MCF 10A (cell line): ENCODE data around the gene NASP. TPM values are rescaled to one million over a fixed set of nuclear protein-coding genes. Genes with fewer than 3 reads are reported as not detected.
A peak's percentile ranks its signal among the peaks of the same experiment; 100 is the strongest.

Experiments
- Bru-seq: library from RNA; stranded (reverse); fragments of 400-500 nt; gene quantifications from one replicate; lab custom pipeline; 2021; lab: Mats Ljungman, UMichigan
- BruChase-seq, 2 experiments: library from RNA; stranded (reverse); fragments of 400-500 nt; gene quantifications; one replicate each; lab custom pipeline; 2021; lab: Mats Ljungman, UMichigan
- BruUV-seq: library from RNA; stranded (reverse); fragments of 400-500 nt; replicated peaks from 2 replicates; lab custom pipeline; 2021; lab: Mats Ljungman, UMichigan
- CTCF ChIA-PET: fragments of 300-600 bp; sonication (Branson Sonifier 250); formaldehyde crosslinking; extraction: SDS; loops from one replicate; lab custom pipeline; 2021; ENCODE audit warnings: antibody characterized with exemption, inconsistent platforms; lab: Yijun Ruan, JAX
- POLR2A ChIA-PET: fragments of 300-600, 350-650 bp; sonication (Branson Sonifier 250); formaldehyde crosslinking; extraction: SDS; loops from one replicate; lab custom pipeline; 2020; ENCODE audit warnings: antibody characterized with exemption, inconsistent platforms; lab: Yijun Ruan, JAX
- DNase-seq: peaks from one replicate; pipeline ENCODE4 v3.0.0-alpha.2; 2018; ENCODE audit not compliant: unreplicated experiment
- H3K27ac Mint-ChIP-seq: one replicate; pipeline ENCODE4 v1.8.0; 2022; ENCODE audit warnings: mild to moderate bottlenecking, low read depth, mixed read lengths; ENCODE audit not compliant: unreplicated experiment
- H3K27me3 Mint-ChIP-seq: one replicate; pipeline ENCODE4 v1.8.0; 2022; ENCODE audit warnings: mixed read lengths; ENCODE audit not compliant: insufficient read depth, unreplicated experiment
- H3K36me3 Mint-ChIP-seq: one replicate; pipeline ENCODE4 v1.8.0; 2022; ENCODE audit warnings: mild to moderate bottlenecking, moderate library complexity, mixed read lengths; ENCODE audit not compliant: insufficient read depth, unreplicated experiment
- H3K4me1 Mint-ChIP-seq: one replicate; pipeline ENCODE4 v1.8.0; 2022; ENCODE audit warnings: mixed read lengths; ENCODE audit not compliant: insufficient read depth, unreplicated experiment
- H3K4me3 Mint-ChIP-seq: one replicate; pipeline ENCODE4 v1.8.0; 2022; ENCODE audit warnings: mild to moderate bottlenecking, moderate library complexity, mixed read lengths; ENCODE audit not compliant: unreplicated experiment
- H3K9me3 Mint-ChIP-seq: one replicate; pipeline ENCODE4 v1.8.0; 2022; ENCODE audit warnings: mixed read lengths; ENCODE audit not compliant: unreplicated experiment
- CTCF ChIP-seq: fragments of 200-600 bp; IDR thresholded peaks from one replicate; pipeline ENCODE4 v1.8.0; 2022; ENCODE audit warnings: antibody characterized with exemption, mild to moderate bottlenecking; ENCODE audit not compliant: unreplicated experiment
- intact Hi-C: fragments of 100-400 bp; cut with micrococcal nuclease; formaldehyde crosslinking; loops from 2 replicates; pipeline ENCODE4 v1.14.1; 2022
- long read RNA-seq: library from polyadenylated mRNA; stranded (forward); transcript quantifications from one replicate; pipeline ENCODE4 v2.0.0, GENCODE V29; 2022
- total RNA-seq: library from RNA; stranded (reverse); gene quantifications from 2 replicates; pipeline ENCODE4 v1.2.3, GENCODE V29; 2022

The NASP gene
- total RNA-seq, result 76.4 and 84.6 TPM in 2 replicates
- percentile 82 among the genes with signal in this experiment for Bru-seq, nascent RNA
- BruChase-seq, experiment 1, labeled RNA remaining after a 6-hour chase, result percentile 88 among the genes with signal in this experiment
- BruChase-seq, experiment 2, labeled RNA remaining after a 2-hour chase, result percentile 90 among the genes with signal in this experiment
- long read RNA-seq, transcript NASP-202 (14 exons, 1,538 nt), result major isoform, 39 of 107 reads
- long read RNA-seq, transcript NASP-201 (15 exons, 3,207 nt), result minor isoform, 38 of 107 reads
- long read RNA-seq, partial matches to known transcripts, result 7 of 107 reads
- long read RNA-seq, other reads (novel, unspliced or antisense), result 22 of 107 reads

- CTCF ChIA-PET, result interaction anchor here (1.4 to 5.7 kb wide), 2 partner anchors 15 to 296 kb away, joined by 4 to 39 read pairs; no protein-coding TSS in a partner anchor
- DNase-seq, result peak; percentile 91
- Mint-ChIP-seq H3K27ac (peak within 1 kb of the TSS; percentile 68), H3K4me1 (peaks cover 15% of the 10 kb centered on the region), H3K27me3 (no peaks in the 10 kb centered on the region), H3K4me3 (peak within 1 kb of the TSS; percentile 89), H3K36me3 (peaks cover 8% of the 10 kb centered on the region), H3K9me3 (no peaks in the 10 kb centered on the region)
- POLR2A ChIA-PET, result interaction anchor here (0.6 to 3.6 kb wide), 28 partner anchors 8 to 719 kb away, joined by 3 to 30 read pairs (median 4); partner anchors contain the start of genes AKR1A1, GPBP1L1, HECTD3 and MMACHC
- TF ChIP-seq CTCF, result no peak
- intact Hi-C loops, result loop anchor here (1.0 kb wide), 1 partner anchor 297 kb away; no protein-coding TSS in a partner anchor
- no TSS peak for BruUV-seq
These were observed at the start of gene NASP for GRCh38 chr1:45583666-45584350. Gene NASP (plus strand): TSS chr1:45584041. CDS start chr1:45584147, 106 bp downstream.

GRCh38 chr1:45535988-45536766 is 47.7 kb upstream of the NASP start:
- Mint-ChIP-seq H3K27ac (no peak overlapping the region), H3K4me1 (peaks cover 4% of the 10 kb centered on the region), H3K4me3 (no peak overlapping the region), H3K27me3 (no peaks in the 10 kb centered on the region), H3K9me3 (no peaks in the 10 kb centered on the region), H3K36me3 (no peaks in the 10 kb centered on the region)
- DNase-seq, result no peak
- POLR2A ChIA-PET, result interaction anchor here (0.8 to 6.5 kb wide), 5 partner anchors 11 to 24 kb away, joined by 3 to 40 read pairs (median 6); partner anchors contain the start of genes AKR1A1 and PRDX1
- no peak for TF ChIP-seq CTCF
- BruUV-seq, result no TSS peak
- intact Hi-C loops, result no loop called here
- CTCF ChIA-PET, result interaction anchor here (0.5 to 1.9 kb wide), 7 partner anchors 10 to 232 kb away, joined by 3 to 9 read pairs (median 3); no protein-coding TSS in a partner anchor

GRCh38 chr1:45536886-45537285 is 47.0 kb upstream of the NASP start:
- intact Hi-C loops, result no loop called here
- H3K27me3 Mint-ChIP-seq, result no peaks in the 10 kb centered on the region
- ChIA-PET POLR2A (interaction anchor here (0.8 to 6.5 kb wide), 3 partner anchors 12 to 16 kb away, joined by 6 to 40 read pairs (median 21); partner anchors contain the start of genes AKR1A1 and PRDX1), CTCF (interaction anchor here (0.9 to 1.4 kb wide), 3 partner anchors 20 to 178 kb away, joined by 3 to 5 read pairs (median 3); no protein-coding TSS in a partner anchor)
- H3K4me1 Mint-ChIP-seq, result peaks cover 4% of the 10 kb centered on the region
- H3K27ac Mint-ChIP-seq, result no peak overlapping the region
- H3K36me3 Mint-ChIP-seq, result no peaks in the 10 kb centered on the region
- no peak overlapping the region for H3K4me3 Mint-ChIP-seq
- no TSS peak for BruUV-seq
- DNase-seq, result no peak
- TF ChIP-seq CTCF, result no peak
- no peaks in the 10 kb centered on the region for H3K9me3 Mint-ChIP-seq
